Measurements from ENCODE around the gene ZNF184.

The ZNF184 gene

DNA sequence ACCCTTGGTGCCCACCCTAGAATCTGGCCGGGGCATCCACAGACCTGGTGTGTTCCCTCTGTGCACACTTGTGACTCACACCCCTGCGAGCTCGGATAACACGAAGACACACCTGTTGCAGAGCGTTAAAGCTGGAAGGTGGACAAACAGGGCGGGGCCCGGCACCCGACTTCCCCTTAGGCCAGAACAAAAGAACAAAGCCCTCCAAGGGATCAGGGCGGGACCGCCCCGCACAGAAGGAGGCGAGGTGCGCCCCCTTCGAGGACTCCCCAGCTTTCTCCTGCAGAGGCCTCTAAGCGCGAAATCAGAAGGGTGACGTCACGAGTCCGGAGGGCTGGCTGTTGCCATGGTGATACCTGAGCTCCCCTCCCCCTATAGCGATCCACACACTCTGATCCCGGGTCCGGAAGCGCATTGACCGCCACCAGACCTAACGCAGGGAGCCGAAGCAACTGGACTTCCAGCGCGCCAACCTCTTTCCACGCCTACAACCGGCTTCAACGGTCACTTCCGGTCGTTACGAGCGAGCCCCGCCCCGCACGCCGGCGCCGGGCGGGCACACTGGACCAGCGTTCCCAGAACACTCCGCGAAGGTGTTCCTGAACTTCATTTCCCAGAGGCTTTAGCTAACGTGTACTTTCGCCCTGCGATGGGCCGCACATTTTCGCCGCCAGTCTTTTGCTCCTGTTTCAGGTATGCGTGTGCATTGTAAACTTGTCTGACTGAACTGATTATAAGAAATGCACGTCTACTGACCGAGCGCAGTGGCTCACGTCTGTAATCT, at the start of gene ZNF184:
ZNF184 (minus strand) TSS at position 489 of the 784 bp plus-strand sequence. CDS start 811 bp downstream, outside the sequence.
- peak; percentile 97 for DNase-seq

DNA sequence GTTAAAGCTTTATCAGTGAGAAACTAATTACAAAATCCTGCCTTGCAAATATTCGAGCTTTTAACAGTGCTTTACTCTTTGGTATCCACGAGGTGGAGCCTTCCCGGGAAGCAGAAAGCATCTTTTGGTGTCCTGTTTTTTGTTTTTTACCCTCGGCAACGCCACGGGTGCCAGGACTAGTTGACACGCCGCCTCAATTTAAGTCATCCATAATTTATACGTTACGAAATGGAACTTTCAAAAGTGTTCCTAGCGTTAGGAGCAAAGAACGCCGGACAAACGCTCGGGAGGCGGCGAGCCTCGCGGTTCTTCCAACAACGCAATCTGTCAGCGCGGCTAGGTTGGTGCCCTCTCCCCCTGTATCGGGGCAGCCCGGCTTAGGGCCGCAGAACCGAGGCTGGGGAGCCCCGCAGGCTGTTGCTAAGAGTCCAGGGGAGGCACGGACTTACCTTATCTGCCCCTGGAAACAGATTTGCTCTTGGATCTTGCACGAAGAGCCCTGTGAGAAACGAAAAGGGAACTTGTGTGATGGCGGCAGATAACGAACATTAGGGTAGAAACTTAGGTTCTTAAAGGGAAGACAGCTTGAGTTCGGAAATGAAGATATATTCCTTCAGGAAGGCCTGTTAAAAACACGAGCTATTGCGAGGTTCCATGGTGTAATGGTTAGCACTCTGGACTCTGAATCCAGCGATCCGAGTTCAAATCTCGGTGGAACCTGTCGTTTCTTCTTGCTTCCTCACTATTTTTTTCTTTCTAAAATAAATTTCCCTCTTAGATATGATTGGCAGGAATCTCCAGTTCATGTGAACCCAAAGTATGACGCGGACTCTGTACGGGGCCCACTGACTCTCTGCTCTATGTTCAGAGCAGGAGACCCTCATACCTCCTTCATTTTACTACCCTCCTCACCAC, 46.2 kb upstream of the ZNF184 start:
- DNase-seq, result peak; percentile 52

DNA sequence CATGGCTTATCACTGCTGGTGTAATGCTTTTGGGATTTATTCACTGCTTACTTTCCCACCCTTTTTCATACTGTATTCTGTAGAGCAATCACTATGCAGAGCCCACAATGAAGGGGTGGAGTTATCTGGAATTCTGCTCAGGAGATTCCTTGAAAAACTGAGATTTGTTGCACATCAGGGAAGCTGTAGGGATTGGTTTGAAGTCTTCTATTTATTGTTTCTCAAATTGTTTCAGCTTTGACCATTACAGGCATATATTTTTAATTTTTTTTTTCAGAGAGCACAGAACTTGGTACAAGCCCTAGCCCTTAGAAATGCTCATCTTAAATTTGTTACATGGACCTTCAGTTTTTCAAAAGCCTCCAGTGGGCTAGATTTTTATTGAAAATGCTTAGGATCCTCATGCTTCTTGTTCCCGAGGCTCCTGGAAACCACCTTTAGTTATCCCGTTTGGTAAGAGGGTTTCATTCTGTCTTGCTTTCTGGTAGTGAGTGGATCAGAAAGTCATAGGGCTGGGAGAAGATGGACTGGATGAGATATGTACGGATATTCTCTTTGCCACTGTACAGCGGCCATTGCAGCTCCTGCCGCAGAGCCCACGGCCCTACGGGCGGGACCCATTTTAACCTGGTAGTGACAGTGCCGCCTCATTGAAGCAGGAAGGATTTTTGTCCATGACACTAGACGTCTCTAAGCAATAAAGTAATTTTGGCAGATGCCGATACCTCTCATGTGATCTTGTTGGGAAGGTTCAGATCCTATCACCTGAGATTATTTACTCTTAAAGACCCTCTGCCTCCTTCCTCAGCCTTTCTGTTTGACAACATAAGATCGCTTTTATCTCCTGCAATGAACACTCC, 45.3 kb upstream of the ZNF184 start:
- DNase-seq, result no peak

DNA sequence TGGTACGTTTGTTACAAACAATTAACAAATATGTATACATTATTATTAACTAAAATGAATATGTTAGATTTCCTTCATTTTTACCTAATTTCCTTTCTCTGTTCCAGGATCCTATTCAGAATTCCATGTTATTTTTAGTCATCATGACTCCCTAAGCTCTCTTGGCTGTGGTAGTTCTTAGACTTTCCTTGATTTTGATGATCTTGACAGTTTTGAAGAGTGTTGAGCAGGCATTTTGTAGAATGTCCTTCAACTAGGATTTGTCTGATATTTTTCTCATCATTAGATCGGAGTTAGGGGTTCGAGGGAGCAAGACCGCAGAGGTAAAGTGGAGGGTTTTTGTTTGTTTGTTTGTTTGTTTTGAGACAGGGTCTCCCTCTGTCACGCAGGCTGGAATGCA, 44.3 kb upstream of the ZNF184 start:
- DNase-seq, result no peak

DNA sequence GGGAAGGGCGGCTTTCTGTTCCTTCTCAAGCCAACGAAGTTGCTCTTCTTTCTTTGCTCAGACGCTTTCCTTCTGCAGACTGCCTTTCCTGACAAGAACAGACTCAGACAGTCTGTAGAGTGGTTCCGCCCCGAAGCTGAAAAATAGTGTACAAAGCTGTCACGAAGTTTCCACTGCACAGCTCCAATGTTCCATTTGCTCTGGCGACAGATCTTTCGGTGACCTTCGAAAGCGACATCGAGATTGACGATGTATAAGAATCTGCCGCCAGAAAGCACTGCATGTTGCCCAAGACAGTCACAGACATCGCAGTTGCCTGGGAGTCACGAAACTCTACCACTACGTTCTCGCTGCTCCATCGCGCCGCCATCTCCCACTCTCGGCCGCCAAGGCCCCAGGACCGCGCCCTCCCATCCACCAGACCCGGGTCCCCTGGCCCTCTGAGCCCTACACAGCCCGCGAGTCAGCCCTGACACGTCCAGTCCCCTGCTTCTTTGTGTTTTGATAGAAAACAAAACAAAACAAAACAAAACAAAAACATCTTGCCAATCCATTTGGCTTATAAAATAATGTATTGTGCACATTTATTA, 42.1 kb upstream of the ZNF184 start:
- no peak for DNase-seq

DNA sequence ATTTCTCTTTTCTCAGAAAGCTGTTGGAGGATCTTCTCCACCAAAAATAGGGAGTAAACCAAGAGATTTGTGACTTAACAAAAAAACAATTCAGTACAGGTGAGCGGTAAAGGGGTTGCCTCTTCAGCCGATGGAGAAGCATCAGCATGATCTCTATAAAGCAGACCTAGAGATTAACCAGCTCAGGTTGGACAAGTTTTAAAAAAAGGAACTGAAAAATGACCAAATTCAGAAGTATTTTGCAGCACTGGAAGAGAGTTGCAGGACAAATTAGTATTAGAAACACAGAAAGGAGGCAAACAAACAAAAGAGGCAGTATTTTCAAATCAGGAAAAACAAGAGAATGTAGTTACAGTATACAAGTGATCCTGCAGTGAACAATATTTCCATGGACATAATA, 39.6 kb upstream of the ZNF184 start:
- DNase-seq, result no peak

DNA sequence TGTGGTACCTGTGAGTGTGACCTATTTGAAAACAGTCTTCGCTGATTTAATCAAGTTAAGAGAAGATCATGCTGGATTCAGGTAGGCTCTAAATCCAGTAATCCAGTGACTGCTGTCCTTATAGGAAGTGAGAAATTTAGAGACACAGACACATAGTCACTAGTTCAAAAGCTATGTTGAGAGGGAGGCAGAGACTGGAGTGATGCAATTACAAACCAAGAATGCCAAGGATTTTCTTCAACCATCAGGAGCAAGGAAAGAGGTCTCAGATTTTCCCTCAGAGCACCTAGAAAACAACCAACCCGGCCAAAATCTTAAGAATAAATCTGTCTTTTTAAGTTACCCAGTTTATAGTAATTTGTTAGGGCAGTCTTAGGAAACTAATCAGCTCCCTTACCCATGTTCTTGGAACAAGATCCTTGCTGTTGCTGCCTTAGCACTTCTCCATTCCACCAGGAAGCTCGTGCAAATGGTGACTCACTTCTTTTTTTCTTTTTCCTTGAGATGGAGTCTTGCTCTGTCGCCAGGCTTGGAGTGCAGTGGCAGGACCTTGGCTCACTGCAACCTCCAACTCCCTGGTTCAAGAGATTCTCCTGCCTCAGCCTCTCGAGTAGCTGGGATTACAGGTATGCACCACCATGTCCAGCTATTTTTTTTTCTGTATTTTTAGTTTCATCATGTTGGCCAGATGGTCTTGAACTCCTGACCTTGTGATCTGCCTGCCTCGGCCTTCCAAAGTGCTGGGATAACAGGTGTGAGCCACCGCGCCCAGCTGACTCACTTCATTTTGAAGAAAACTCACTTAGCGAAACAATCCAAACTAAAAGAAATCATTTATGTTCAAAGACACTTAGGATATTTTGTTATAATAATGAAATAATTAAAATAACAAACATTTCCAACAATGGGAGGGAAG, 34.4 kb upstream of the ZNF184 start:
- no peak for DNase-seq

DNA sequence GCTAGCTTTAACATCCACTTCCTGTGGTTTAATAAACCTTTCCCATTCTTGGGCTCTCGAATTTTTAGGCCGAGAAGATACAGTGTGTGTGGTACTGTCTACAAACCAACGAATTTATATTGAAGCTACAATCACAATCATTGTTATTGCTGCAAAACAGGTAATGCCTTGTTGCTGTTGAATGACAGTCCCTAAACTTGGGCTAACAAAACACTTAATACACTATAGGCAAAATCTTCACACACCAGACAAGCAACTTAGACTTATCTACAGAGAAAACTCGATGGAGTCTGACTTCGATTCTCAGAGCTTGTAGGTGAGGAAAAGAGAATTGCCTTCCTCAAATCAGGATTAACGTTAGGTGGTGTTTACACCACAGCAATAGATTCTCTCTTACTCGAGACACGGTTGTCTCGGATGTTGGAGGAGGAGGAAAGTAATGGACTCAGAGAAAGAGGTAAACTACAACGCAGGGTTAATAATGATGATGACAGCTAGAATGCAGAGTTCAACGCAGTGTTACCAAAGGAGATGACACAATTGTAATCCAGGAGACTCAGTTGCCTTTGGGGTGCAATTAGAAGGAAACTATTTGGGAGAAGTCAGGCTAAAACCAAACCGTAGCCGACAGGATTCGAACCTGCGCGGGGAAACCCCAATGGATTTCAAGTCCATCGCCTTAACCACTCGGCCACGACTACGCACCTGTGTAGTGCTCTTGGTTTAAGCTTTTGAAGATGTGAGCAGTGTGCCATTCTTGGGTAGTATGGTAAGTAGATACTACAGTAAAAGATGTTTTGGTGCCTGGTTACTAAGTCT, 32.5 kb upstream of the ZNF184 start:
- DNase-seq, result no peak

DNA sequence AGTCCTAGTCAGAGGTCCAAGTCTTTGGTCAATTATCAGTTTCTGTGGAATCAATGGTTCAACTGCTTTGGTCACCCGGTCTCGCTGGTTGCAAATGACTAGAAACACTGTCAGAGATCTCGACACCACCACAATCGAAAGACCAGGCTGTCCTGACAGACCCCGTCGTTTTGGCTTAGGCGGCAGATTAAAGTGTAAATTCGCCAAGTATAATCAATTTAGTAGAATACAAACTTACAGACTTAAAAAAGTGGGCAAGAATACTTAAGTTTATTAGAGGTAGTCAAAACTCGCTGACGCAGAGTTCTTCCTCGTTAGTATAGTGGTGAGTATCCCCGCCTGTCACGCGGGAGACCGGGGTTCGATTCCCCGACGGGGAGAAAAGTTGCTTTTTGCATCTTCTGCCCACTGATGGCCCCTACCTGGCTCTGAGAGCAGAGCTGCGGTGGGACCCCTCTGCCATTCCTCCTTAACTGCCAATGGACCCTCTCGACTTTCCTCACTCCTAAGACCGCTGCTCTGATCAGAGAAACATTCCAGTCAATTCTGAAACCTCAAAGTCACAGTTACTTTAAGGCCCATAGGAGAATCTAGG, 30.6 kb upstream of the ZNF184 start:
- no peak for DNase-seq

DNA sequence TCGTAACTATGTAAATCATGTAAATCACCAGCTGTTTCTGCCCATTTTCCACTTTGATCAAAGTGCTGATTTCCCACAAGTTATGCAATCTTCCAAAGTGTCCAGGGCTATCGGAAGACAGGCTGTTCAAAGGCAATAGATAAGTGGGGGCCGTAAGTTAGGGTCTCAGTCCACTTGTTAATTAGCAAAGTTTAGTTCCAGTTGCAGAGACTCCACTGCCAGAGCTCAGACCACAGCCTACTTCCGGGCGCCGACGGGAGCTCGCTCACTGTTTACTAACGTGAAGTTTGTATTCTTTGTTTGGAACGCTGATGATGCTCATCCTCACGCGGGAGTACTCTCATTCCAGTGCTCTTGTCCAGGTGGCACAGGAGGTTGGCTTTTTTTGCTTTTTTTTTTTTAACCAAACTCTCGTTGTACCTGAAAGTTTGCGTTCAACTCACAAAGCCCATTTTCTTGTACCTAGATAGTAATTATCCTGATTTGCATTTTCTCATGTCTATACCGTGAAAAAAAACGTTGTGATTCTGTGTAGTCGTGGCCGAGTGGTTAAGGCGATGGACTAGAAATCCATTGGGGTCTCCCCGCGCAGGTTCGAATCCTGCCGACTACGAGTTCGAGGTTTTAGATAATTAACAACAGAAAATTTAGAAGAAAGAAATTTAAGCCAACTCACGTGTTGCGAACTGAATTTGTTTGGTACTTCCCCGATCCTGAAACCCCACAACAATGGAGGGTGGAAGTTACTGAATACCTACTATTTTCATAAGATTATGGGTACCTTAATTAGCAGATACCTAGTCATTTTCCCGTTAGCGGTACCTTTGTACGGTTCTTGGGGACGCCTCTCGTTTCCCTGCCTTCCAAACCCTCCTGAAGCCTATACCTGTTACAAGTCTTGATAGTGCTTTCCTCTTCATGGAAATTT, 29.9 kb upstream of the ZNF184 start:
- peak; percentile 6 for DNase-seq

DNA sequence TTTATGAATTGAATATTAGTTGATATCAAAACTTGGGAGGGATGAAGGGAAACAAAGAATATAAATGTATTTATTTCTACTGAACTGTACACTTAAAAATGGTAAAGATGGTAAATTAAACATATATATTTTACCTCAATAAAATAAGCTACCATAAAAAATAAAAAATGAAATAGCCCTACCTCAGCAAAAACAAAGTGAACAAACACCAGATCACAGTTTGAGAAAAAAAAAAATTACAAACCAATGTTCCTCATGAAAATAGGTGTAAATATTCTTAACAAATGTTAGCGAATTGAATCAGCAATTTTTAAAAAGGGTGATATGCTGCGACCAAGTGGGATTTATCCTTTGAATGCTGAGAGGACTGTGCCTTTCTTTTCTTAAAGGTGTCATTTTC, 28.3 kb upstream of the ZNF184 start:
- DNase-seq, result no peak

DNA sequence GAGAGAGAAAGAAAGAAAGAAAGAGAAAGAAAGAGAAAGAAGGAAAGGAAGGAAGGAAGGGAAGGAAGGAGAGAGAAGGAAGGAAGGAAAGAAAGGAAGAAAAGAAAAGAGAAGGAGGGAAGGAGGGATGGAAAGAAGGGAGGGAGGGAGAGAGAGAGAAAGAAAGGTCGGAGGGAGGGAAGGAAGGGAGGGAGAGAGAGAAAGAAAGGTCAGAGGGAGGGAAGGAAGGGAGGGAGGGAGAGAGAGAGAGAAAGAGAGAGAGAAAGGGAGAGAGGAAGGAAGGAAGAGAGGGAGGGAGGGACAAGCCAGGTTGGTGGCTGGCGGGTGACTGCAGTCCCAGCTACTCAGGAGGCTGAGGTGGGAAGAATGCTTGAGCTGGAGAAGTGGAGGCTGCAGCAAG, 27.3 kb upstream of the ZNF184 start:
- DNase-seq, result no peak

DNA sequence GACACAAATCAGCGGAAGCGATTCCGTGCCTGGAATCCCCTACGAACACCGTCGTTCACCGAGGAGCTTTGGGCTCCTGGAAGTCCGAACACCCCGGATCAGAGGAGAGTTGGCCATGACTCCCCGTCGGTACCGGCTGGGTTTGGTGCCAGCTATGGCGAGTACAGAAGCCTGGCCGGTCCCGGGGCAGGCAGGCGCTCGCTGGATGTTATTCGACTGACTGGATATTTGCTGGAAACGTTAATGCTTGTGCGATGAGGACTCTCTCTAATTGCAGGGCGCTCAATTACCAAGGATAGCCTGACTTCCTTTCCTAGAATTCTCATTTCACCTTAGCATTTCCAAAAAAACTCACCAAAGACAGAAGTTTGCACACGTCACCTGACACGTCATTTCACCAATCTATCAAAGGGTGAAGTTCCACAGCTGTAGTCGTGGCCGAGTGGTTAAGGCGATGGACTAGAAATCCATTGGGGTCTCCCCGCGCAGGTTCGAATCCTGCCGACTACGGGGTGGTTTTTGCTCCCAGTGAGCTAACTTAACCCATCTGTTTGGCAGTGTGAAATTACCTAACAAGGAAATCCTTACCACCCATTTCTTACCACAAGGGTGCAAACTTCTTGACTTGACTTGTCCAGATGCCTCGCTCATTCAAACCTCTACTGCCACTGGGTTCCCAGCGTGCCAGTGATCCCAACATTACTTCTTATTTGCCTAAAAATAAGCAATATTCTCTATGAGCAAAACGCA, 22.7 kb upstream of the ZNF184 start:
- DNase-seq, result no peak

DNA sequence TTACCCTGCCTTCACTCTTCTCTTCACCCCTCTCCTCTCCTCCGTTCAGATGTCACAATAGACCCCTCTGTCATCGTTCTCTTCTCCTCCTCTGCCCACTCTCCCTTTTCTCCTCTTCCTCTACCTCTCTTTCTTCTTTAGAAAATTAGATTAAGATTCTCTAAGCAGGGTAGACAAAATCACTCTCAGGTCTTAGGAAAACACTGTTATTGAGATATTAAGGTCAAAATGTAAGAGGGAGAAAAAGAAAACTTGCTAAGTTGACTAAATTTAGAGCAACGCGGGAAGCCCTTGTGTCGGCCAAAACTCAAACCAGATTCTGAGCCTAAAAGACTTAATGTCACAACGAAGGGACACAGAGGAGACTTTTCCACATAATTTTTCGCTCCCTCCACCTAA, 22.1 kb upstream of the ZNF184 start:
- no peak for DNase-seq

DNA sequence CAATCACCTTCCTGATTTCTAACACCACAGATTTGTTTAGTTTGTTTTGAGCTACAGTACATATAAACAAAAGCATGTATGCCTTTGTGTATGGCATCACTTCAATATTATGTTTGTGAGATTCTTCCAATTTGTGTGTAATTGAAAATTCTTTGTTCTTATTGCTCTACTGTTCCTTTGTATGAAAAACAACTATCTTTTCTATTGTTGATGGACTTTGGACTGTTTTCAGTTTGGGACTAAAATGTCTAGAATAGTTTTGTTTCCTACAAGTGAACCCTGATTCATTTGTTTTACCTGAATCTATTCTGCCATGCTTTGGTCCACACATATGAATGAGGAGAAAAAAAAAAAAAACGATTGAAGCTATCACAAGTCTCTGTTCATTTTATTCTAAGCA, 21.2 kb upstream of the ZNF184 start:
- DNase-seq, result no peak

DNA sequence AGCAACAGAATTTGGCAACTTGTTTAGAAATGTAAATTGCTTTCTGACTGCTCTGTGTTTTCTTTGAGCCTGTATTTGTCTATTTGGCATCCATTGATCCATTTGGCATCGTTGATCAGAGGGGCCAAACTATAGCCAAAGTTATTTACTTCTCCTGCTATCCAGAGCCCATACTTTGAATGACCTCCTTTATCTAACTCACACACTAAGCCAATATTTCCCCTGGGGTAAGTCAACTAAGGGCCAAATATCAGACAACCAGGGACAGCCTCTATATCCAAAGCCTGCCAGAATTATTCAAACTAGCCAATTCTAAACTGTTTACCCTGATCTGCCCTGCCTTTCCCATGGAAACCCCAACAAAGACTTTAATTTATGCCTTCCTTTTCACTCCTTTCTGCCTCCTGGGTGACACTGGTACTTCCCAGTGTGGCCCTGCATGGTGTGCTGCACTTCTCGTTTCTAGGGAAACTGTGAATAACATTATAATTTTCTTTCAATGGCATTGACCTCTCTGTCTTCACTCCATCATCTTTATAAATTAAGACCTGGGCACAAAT, 19.8 kb upstream of the ZNF184 start:
- no peak for DNase-seq

DNA sequence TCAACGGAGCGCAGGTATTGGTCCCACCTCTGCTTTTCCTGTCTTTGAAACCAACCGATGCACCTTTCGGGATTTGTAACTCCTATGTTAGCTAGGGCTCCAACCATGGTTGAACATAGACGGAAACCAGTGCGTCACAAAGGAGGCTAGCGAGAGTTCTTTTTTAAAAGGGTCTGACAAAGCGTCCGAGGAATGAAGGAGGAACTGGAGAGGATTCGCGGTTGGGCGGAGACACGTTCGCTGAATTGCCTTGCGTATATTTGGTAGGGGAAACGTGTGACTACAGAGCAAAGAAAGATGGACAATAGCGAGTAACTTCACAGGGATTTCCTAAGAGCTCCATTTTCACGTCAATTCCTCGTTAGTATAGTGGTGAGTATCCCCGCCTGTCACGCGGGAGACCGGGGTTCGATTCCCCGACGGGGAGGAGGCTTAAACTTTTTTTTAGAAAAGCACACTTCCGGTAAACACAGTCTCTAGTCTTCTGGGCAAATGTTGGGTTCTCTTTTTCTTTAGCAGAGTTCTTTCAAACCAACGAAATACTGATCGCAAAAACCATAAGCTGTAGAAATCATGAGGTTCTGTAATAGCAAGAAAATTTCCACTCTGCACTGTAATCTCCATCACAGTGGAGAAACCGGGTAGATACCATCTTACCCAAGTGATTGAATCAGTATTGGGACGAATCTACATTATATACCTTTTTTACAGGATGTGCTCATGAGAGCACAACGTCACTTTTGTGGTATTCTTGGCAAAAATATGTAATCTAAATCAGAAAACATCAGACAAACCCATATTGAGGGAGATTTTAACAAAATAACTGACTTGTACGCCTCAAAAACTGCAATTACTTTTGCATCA, 6.6 kb upstream of the ZNF184 start:
- peak; percentile 53 for DNase-seq
